CD14-positive monocyte (primary cell): ENCODE measurements around the gene DGAT2. TPM values are rescaled to one million over a fixed set of nuclear protein-coding genes. Genes with fewer than 3 reads are reported as not detected.
A peak's percentile ranks its signal among the peaks of the same experiment; 100 is the strongest.

Experiments
- DNase-seq, 3 donors: peaks; one replicate each; pipeline ENCODE4 v3.0.0-alpha.2; 2011 to 2022
- H2AFZ ChIP-seq: 2 replicates; pipeline ENCODE4 v1.6.0; 2012; ENCODE audit warnings: mild to moderate bottlenecking, low read depth, low read length, inconsistent platforms; ENCODE audit not compliant: insufficient read depth, poor library complexity, severe bottlenecking
- H3K27ac ChIP-seq, 2 donors: 1 replicate in 1 of 2; 2 replicates in 1 of 2; pipeline ENCODE4 v1.5.1; 2012 to 2013; ENCODE audit warnings: low read length in 2 of 2, control low read depth in 1 of 2, inconsistent platforms in 1 of 2, low read depth in 1 of 2, mild to moderate bottlenecking in 1 of 2
- H3K27me3 ChIP-seq, 2 donors: one replicate each; pipeline versions ENCODE4 v1.6.0 to v1.6.1; 2011 to 2013; ENCODE audit warnings: low read length in 2 of 2; ENCODE audit not compliant: control insufficient read depth in 2 of 2, insufficient read depth in 2 of 2
- H3K36me3 ChIP-seq, 2 donors: replicated peaks in 1 of 2; 1 replicate in 1 of 2; 2 replicates in 1 of 2; pipeline versions ENCODE4 v1.5.1 to v1.6.1; 2012 to 2013; ENCODE audit warnings: low read length in 2 of 2, control low read depth in 1 of 2, inconsistent platforms in 1 of 2, mild to moderate bottlenecking in 1 of 2; ENCODE audit not compliant: insufficient read depth in 2 of 2, control insufficient read depth in 1 of 2
- H3K4me1 ChIP-seq, 2 donors: 1 replicate in 1 of 2; 2 replicates in 1 of 2; pipeline versions ENCODE4 v1.5.1 to v1.6.1; 2012 to 2013; ENCODE audit warnings: low read length in 2 of 2, control low read depth in 1 of 2, inconsistent platforms in 1 of 2, mild to moderate bottlenecking in 1 of 2, moderate library complexity in 1 of 2; ENCODE audit not compliant: insufficient read depth in 2 of 2, control insufficient read depth in 1 of 2
- H3K4me2 ChIP-seq: replicated peaks from 2 replicates; pipeline ENCODE3; 2012; ENCODE audit warnings: low read length, moderate library complexity, mild to moderate bottlenecking; ENCODE audit not compliant: poor library complexity, severe bottlenecking; ENCODE audit errors: extremely low read depth
- H3K4me3 ChIP-seq, 3 experiments: fragments of 200-600 bp in 1 of 3; sonication (generic) in 1 of 3; replicated peaks in 1 of 3; 1 replicate in 2 of 3; 2 replicates in 1 of 3; pipeline ENCODE4 v1.5.1; 2011 to 2013; ENCODE audit warnings: low read length in 3 of 3, mild to moderate bottlenecking in 3 of 3, control low read depth in 2 of 3, low read depth in 2 of 3, inconsistent platforms in 1 of 3, moderate library complexity in 1 of 3
- H3K79me2 ChIP-seq: 2 replicates; pipeline ENCODE4 v1.6.0; 2012; ENCODE audit warnings: mild to moderate bottlenecking, control low read depth, inconsistent platforms, low read length, moderate library complexity; ENCODE audit not compliant: insufficient read depth
- H3K9ac ChIP-seq: 2 replicates; pipeline ENCODE4 v1.6.0; 2017; ENCODE audit warnings: low read length, mild to moderate bottlenecking; ENCODE audit not compliant: insufficient read depth, poor library complexity, severe bottlenecking
- H3K9me3 ChIP-seq, 2 donors: replicated peaks in 1 of 2; 1 replicate in 1 of 2; 2 replicates in 1 of 2; pipeline versions ENCODE4 v1.5.1 to v1.6.1; 2012 to 2013; ENCODE audit warnings: low read length in 2 of 2, control low read depth in 1 of 2; ENCODE audit not compliant: control insufficient read depth in 1 of 2, insufficient read depth in 1 of 2
- H4K20me1 ChIP-seq: 2 replicates; pipeline ENCODE4 v1.6.0; 2012; ENCODE audit warnings: mild to moderate bottlenecking, low read length, control low read depth, moderate library complexity; ENCODE audit not compliant: insufficient read depth
- H3K27ac Mint-ChIP-seq, 7 donors: one replicate each; pipeline ENCODE4 v1.8.0; 2020; ENCODE audit warnings: mild to moderate bottlenecking in 7 of 7, mixed read lengths in 7 of 7, moderate library complexity in 6 of 7, inconsistent platforms in 2 of 7
- H3K27me3 Mint-ChIP-seq, 3 donors: one replicate each; pipeline ENCODE4 v1.8.0; 2021 to 2022; ENCODE audit warnings: low read depth in 3 of 3, mild to moderate bottlenecking in 3 of 3, mixed read lengths in 3 of 3, moderate library complexity in 3 of 3, inconsistent platforms in 1 of 3
- H3K36me3 Mint-ChIP-seq, 2 donors: one replicate each; pipeline ENCODE4 v1.8.0; 2020; ENCODE audit warnings: mixed read lengths in 2 of 2, inconsistent platforms in 1 of 2, mild to moderate bottlenecking in 1 of 2
- H3K4me1 Mint-ChIP-seq: one replicate; pipeline ENCODE4 v1.8.0; 2020; ENCODE audit warnings: mild to moderate bottlenecking, mixed read lengths
- H3K4me3 Mint-ChIP-seq, 2 donors: one replicate each; pipeline ENCODE4 v1.8.0; 2020; ENCODE audit warnings: mild to moderate bottlenecking in 2 of 2, mixed read lengths in 2 of 2, moderate library complexity in 1 of 2
- H3K9me3 Mint-ChIP-seq, 7 donors: one replicate each; pipeline ENCODE4 v1.8.0; 2020 to 2022; ENCODE audit warnings: mixed read lengths in 7 of 7, mild to moderate bottlenecking in 6 of 7, moderate library complexity in 6 of 7, inconsistent platforms in 2 of 7
- WGBS: methylation state at CpG from one replicate; pipeline ENCODE4 v1.1.5; 2013; ENCODE audit warnings: missing lambda C conversion rate; ENCODE audit not compliant: insufficient coverage; 5-methylcytosine and 5-hydroxymethylcytosine counted together
- intact Hi-C, 2 donors: fragments of 100-400 bp; cut with micrococcal nuclease; formaldehyde crosslinking; loops; one replicate each; pipeline versions ENCODE4 v1.15.0 to v1.15.1; 2023
- polyA plus RNA-seq, 3 donors: library from polyadenylated mRNA; depleted of rRNA in 1 of 3; unstranded in 2 of 3; stranded (reverse) in 1 of 3; fragments of 300-500 nt in 2 of 3; fragments of >200 nt in 1 of 3; fragmentation: Illumina TruSeq in 2 of 3; gene quantifications; 1 replicate in 2 of 3; 2 replicates in 1 of 3; pipeline ENCODE4 v1.2.3, GENCODE V29; 2012 to 2021
- TF ChIP-seq, protein P1 (sequence below): fragments of 200-600 bp; IDR thresholded peaks from one replicate; pipeline ENCODE4 v1.8.0; 2022; ENCODE audit warnings: antibody characterized with exemption, mild to moderate bottlenecking

Gene DGAT2
- polyA plus RNA-seq, 3 donors: 7.0 to 18.4 (median 14.8) TPM

DNA sequence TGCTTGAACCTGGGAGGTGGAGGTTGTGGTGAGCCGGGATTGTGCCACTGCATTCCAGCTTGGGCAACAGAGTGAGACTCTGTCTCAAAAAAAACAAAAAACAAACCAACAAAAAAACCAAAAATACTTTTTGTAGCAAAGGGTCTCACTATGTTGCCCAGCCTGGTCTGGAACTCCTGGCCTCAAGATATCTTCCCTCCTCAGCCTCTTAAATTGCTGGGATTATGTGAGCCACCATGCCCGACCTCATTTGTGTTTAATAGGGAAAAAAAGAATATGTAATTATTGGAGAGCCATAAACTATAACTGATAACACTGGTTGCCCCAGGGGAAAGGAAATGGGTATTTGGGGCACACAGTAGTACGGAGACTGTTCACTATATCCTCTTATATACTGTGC is 66.2 kb downstream of the DGAT2 start:
- intact Hi-C loops: no loop called here
- peaks cover 47% of the 10 kb centered on the region for H3K4me1 Mint-ChIP-seq

GRCh38 chr11:75836417-75836816 is 67.8 kb downstream of the DGAT2 start:
- Histone ChIP-seq H3K9me3 (no peaks in the 10 kb centered on the region), H4K20me1 (peaks cover 77% of the 10 kb centered on the region), H3K4me1 (peaks cover 21 to 30% of the 10 kb centered on the region in 2 donors), H3K36me3 (peaks cover 2 to 21% of the 10 kb centered on the region in 2 donors), H3K4me2 (peak overlapping the region; percentile 20), H3K79me2 (peaks cover 99% of the 10 kb centered on the region), H3K27me3 (no peaks in the 10 kb centered on the region), H3K27ac (peak overlapping the region in 1 of 2 donors; percentile 53), H2AFZ (no peak overlapping the region), H3K9ac (no peak overlapping the region), H3K4me3 (peak overlapping the region in 1 of 3 experiments; percentile 3)
- WGBS: 32% methylated on average over 3 of the region's 3 CpGs
- Mint-ChIP-seq H3K4me1 (peaks cover 56% of the 10 kb centered on the region), H3K27me3 (no peaks in the 10 kb centered on the region), H3K9me3 (no peaks in the 10 kb centered on the region), H3K4me3 (no peak overlapping the region), H3K36me3 (peaks cover 14 to 23% of the 10 kb centered on the region in 2 donors), H3K27ac (peak overlapping the region; percentile 1 to 88 (median 51))
- TF ChIP-seq, protein P1, sequence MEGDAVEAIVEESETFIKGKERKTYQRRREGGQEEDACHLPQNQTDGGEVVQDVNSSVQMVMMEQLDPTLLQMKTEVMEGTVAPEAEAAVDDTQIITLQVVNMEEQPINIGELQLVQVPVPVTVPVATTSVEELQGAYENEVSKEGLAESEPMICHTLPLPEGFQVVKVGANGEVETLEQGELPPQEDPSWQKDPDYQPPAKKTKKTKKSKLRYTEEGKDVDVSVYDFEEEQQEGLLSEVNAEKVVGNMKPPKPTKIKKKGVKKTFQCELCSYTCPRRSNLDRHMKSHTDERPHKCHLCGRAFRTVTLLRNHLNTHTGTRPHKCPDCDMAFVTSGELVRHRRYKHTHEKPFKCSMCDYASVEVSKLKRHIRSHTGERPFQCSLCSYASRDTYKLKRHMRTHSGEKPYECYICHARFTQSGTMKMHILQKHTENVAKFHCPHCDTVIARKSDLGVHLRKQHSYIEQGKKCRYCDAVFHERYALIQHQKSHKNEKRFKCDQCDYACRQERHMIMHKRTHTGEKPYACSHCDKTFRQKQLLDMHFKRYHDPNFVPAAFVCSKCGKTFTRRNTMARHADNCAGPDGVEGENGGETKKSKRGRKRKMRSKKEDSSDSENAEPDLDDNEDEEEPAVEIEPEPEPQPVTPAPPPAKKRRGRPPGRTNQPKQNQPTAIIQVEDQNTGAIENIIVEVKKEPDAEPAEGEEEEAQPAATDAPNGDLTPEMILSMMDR: no peak
- peak; percentile 28 to 44 (median 43) for DNase-seq
- intact Hi-C loops: no loop called here

More for the DNA sequence above, 66.2 kb downstream of the DGAT2 start:
- H3K9me3 ChIP-seq: no peaks in the 10 kb centered on the region
- H3K4me3 Mint-ChIP-seq: no peak overlapping the region
- no peak for DNase-seq
- H3K27ac Mint-ChIP-seq: peak overlapping the region in 5 of 7 donors; percentile 25 to 70 (median 40)
- no peak overlapping the region for H2AFZ ChIP-seq
- peaks cover 99% of the 10 kb centered on the region for H3K79me2 ChIP-seq
- no peak overlapping the region for H3K27ac ChIP-seq
- no peak overlapping the region for H3K9ac ChIP-seq
- H3K27me3 Mint-ChIP-seq: no peaks in the 10 kb centered on the region
- H3K9me3 Mint-ChIP-seq: no peaks in the 10 kb centered on the region
- WGBS: no CpG with 5 or more reads among the region's 3 CpGs
- H3K36me3 ChIP-seq: peaks cover 6 to 38% of the 10 kb centered on the region in 2 donors
- TF ChIP-seq, protein P1: no peak
- no peaks in the 10 kb centered on the region for H3K27me3 ChIP-seq
- peaks cover 16 to 28% of the 10 kb centered on the region in 2 donors for H3K36me3 Mint-ChIP-seq
- H3K4me3 ChIP-seq: no peak overlapping the region
- H3K4me1 ChIP-seq: peaks cover 21 to 30% of the 10 kb centered on the region in 2 donors
- H4K20me1 ChIP-seq: peaks cover 71% of the 10 kb centered on the region
- no peak overlapping the region for H3K4me2 ChIP-seq
